GM21515 (cell line): ENCODE measurements around the gene KLHDC7B.
"Not testable (repeated sequence)": the region's sequence is repeated elsewhere in the genome, so short reads cannot be mapped to it uniquely, and the experiment has no call there.

Source experiments
- ATAC-seq: cut with Tn5 transposase; IDR thresholded peaks from one replicate; pipeline ENCODE4 v1.9.1; 2021; ENCODE audit not compliant: unreplicated experiment

Gene KLHDC7B

GRCh38 chr22:50529416-50529896 lies 16.2 kb upstream of the KLHDC7B start:
- ATAC-seq: no peak

DNA sequence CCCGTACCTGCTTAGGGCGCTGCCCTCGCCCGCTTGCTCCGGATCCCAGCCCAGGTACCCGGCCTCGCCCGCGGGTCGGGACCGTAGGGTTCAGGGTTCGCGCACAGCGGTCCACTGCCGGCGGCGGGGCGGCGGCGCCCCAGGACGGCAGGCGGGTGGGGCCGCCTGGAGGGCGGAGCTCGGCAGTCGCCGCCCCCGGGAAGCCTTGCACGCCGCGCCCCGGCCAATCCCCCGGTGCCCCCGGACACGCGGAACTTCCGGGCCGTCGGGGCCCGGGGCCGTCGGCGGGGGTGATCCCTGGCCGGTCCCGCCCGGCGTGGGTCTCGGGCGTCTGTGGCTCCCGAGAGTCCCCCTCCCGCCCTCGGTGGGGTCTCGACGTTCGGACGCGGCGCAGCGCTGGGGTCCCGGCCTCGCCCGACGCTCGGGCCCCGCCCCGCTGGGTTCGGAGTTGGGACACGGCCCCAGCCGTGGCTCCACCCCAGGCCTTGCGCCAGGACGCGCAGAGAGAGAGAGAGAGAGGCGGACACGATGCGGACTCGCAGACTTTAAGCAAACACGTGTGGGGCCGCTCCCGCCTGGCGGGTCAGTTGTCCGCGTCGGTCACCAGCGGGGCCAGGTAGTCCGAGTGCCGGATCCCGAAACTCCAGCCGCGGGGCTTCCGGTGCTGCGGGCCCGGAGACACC lies 15.7 kb upstream of the KLHDC7B start, which contains the start of gene TYMP:
Gene TYMP, minus strand, starts transcription at position 116 of the 683 bp plus-strand sequence. CDS start 303 bp downstream, outside the sequence.
- ATAC-seq: peak; percentile 20

DNA sequence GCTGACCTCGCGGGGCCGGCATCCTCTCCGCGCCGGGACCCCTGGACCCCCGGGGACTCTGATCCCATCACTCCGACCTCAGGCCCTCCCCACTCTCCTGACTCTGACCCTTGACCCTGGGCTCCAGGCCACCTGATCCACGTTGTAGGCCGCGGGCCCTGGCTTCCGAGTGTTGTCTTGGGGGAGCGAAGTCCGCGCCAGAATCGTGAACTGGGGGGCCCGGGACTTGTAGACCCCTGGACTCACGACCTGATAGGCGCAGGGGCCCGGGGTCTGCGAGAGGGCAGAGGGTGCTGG lies 15.2 kb upstream of the KLHDC7B start:
- ATAC-seq: no peak

GRCh38 chr22:50530877-50531545 lies 14.7 kb upstream of the KLHDC7B start:
- no peak for ATAC-seq

GRCh38 chr22:50531546-50531961 lies 14.1 kb upstream of the KLHDC7B start:
- no peak for ATAC-seq

DNA sequence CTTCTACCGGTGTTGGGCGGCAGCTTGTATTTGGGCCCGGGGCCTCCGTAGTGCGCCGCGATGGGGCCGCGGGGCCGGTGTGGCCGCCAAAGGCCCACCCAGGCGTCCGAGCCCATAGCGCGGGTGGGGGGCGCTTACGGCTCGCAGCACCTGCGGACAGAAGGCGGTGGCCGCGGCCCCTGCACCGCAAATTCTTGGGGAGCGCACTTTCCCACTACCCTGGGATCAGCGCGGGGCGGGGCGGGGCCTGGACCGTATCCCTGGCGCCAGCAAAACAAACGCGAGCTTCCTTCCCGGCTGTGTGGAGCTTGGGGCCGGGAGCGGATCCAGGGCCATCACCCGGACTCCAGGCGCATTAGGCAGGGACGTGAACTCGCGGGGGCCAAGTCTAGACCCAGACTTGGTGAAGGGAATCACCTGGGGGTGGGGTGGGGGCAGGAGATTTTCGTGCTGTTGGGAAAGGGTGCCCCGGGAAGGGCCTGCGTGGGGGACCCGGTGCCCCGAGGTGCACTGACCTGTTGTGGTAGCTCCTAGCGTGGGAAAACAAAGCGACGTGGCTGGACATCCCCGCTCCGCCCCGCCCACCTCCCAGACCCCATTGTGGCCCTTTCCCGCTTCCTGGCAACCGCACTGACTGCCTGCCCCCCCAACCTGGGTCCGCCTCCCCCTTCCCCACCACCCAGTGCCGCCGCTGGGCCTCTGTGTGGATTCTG lies 13.6 kb upstream of the KLHDC7B start:
- no peak for ATAC-seq

DNA sequence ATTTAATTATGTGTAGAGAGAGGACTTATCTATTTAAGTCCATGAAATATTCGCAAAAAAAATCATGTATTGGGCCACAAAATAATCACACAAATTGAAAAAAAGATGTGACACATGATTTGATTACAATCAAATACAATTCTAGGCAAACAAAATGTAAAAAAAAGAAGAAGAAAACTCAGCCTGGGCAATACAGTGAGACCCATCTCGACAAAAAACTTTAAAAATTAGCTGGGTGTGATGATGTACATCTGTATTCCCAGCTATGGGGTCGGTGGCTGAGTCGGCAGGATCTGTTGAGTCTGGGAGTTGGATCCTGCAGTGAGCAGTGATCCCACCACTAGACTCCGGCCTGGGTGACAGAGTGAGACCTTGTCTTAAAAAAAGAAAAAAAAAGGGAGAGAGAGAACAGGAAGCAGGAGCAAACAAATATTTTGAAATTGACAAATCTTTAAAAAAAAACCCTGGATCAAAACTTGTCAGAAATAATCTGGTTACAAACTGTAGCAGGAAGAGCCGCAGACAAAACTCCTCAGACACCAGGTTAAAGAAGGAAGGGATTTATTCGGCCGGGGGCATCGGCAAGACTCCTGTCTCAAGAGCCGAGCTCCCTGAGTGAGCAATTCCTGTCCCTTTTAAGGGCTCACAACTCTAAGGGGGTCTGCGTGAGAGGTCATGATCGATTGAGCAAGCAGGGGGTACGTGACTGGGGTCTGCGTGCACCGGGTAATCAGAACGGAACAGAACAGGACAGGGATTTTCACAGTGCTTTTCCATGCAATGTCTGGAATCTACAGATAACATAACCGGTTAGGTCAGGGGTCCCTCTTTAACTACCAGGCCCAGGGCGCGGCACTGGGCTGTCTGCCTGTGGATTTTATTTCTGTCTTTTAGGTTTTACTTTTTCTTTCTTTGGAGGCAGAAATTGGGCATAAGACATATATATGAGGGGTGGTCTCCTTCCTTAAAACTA lies 12.6 kb upstream of the KLHDC7B start:
- ATAC-seq: no peak

GRCh38 chr22:50533856-50534711 lies 11.6 kb upstream of the KLHDC7B start:
- ATAC-seq: not testable (repeated sequence)

- no peak for ATAC-seq
Measured at GRCh38 chr22:50535113-50535512, 10.6 kb upstream of the KLHDC7B start.

DNA sequence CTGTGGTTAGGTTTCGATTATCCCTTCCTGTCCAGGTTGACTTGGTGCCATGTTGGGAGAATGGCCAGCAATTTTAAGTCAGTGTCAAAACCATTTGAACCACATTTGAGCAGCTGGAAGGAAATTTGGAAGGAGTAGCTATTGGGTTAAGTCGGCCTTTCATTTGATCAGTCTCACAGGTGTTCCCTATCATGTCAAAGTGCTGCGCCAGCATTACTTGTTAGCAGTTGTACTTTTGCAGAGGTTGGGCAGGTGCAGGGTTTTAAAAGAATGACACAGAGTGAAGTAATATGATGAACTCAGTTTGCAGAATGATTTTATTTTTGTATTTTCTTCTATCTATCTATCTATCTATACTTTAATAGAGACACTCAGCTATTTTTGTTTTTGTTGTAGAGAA lies 9.5 kb upstream of the KLHDC7B start:
- ATAC-seq: no peak

DNA sequence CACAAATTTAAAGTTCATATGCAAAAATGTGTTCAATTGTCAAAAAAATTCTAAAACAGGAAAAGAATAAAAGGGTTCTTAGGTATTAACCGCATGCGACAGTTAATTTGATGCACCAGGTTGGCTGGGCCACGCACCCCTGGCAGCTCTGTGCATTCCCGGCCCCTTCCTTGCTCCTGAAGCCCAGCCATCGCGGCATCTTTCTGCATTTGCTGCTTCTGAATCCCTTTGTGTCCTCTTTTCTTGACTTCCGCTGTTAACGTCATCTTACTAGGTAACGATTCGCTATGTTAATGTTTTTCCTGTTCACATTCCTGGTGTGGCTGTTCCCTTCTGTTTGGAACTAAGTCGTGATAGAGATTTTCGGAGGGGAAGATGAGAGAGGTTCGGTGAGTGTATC lies 7.9 kb upstream of the KLHDC7B start:
- no peak for ATAC-seq

DNA sequence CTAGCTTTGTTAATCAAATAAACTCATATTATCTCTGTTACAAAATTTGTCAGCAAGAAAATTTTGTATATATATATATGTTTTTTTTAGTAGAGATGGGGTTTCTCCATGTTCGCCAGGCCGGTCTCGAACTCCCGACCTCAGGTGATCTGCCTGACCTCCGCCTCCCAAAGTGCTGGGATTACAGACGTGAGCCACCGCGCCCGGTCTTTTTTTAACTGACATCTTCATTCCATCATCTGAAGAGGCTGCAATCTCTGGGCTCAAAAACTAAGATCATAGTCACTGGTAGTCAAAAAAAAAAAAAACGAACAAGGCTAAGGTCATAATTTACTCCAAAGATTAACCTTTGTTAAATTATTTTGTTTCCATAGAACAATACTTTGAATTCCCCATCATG lies 5.3 kb upstream of the KLHDC7B start:
- ATAC-seq: no peak

GRCh38 chr22:50541667-50542026 lies 4.1 kb upstream of the KLHDC7B start:
- ATAC-seq: not testable (repeated sequence)

- ATAC-seq: no peak
Measured at GRCh38 chr22:50542416-50542927, 3.2 kb upstream of the KLHDC7B start.

DNA sequence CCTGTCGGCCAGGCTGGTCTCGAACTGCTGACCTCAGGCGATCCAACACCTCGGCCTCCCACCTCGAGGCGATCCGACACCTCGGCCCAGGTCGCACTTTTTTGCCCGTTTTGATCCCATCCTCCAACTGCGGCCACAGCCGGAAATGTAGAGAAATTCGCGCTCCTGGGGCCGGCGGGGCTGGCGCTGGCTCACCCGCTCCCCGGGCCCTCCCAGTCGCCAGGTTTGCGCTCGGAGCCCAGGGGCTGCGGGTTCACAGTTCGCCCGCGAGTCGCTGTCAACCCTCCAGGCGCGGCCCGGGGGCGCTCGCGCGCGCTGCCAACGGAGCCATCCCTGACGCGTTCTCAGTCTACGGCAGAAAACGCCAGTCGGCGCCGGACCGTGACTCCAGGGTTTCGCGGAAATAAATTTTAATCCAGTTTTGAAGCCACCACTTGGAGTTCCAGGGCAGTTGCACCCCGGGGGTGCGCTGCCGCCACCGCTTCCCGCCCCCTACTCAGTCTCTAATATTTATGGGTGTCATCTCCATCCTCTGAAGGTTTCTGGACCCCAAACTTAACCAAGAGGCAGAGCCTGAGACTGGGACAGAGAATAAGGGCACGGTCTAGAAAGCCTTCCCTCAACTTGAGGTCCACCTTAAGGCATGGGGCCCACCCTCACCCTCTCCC lies 1.5 kb upstream of the KLHDC7B start:
- no peak for ATAC-seq

GRCh38 chr22:50544746-50545253 lies 899 bp upstream of the KLHDC7B start:
- no peak for ATAC-seq

DNA sequence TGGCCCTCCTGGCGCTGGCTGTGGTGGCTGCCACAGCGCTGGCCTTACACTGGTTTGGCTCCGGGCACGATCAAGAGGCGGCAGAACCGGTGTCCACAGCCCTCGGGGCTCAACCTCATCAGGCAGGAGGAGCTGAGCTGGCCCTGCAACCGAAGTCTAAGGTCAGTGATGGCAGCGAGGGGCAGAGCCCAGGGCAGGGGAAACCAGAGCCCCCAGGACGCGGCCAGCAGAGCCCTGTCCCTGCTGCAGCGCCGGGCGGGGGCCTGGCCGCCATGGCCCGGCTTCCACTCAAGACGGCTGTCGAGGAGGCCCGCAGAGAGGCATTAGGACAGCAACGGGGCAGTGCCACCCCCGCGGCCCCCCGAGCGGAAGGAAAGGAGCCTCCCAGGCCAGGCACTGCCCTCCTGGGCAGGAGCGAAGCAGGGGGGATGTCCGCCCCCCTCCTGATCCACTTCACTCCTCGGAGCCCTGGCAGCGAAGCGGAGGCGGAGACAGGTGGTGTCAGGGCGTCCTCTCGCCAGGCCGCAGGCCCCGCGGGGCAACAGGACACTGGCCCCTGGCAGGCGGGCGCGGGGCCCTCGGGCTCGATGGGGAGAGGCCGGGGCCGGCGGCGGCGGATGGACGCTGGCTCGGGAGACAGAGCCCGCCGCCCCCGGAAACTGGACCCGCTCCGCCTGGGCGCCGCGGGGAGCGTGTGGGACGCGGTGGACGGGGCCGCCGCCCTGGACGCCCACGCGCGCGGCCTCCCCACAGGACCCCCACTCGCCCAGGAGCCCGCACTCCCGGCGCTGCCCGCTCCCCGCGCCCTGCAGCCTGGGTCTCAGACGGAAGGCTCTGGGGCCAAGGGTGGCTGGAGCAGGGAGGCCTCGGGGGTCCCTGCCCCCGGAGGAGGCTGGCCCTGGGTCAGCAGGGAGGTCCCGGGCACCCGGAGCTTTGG lies 895 bp downstream of the KLHDC7B start:
- no peak for ATAC-seq
